ENCODE data around the gene ETFDH. TPM values are rescaled to one million over a fixed set of nuclear protein-coding genes. Genes with fewer than 3 reads are reported as not detected.

ETFDH gene
- total and polyA plus RNA-seq, 2 donors from 2014 or later, result 20.4 to 58.3 TPM

DNA sequence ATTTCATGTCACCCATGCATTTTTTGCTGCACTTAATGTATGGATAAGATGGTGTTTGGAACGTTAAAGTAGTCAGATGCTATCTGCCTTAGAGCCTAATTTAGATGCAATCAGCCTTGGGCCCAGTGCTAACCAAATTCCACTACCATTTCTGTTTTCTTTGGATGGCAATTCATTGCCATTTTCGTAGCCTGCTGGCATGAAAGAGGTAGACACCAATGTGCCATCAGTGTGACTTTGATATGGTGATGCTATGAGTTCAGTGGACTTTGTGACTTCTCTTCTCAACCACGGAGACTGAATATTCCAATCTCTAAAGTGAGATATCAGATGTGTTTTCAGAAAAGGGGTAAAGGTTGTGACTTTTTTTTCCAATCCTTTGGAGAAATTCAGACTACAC, 1.5 kb downstream of the ETFDH start:
- intact Hi-C loops (cut with DNase I), result no loop called here
- Histone ChIP-seq H3K9ac (ENCODE audit: low read length in 3 of 3) (no peak overlapping the region), H3K4me3 (ENCODE audit: low read length in 3 of 3) (no peak overlapping the region), H3K9me3 (ENCODE audit: control insufficient read depth in 2 of 3, insufficient read depth in 1 of 3, low read length in 3 of 3) (no peaks in the 10 kb centered on the region), H3K27ac (ENCODE audit: low read depth in 2 of 2, low read length in 2 of 2) (no peak overlapping the region), H3K36me3 (ENCODE audit: control insufficient read depth in 2 of 3, insufficient read depth in 3 of 3, low read length in 3 of 3) (no peaks in the 10 kb centered on the region), H3K4me1 (ENCODE audit: control insufficient read depth in 2 of 3, insufficient read depth in 2 of 3, low read depth in 1 of 3, low read length in 3 of 3) (peaks cover 0 to 6% (median 6%) of the 10 kb centered on the region in 3 donors), H3K27me3 (ENCODE audit: control insufficient read depth, insufficient read depth, low read length) (no peaks in the 10 kb centered on the region)
- TF ChIP-seq, protein P1, sequence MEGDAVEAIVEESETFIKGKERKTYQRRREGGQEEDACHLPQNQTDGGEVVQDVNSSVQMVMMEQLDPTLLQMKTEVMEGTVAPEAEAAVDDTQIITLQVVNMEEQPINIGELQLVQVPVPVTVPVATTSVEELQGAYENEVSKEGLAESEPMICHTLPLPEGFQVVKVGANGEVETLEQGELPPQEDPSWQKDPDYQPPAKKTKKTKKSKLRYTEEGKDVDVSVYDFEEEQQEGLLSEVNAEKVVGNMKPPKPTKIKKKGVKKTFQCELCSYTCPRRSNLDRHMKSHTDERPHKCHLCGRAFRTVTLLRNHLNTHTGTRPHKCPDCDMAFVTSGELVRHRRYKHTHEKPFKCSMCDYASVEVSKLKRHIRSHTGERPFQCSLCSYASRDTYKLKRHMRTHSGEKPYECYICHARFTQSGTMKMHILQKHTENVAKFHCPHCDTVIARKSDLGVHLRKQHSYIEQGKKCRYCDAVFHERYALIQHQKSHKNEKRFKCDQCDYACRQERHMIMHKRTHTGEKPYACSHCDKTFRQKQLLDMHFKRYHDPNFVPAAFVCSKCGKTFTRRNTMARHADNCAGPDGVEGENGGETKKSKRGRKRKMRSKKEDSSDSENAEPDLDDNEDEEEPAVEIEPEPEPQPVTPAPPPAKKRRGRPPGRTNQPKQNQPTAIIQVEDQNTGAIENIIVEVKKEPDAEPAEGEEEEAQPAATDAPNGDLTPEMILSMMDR (IDR thresholded peaks at IDR 0.05; ENCODE audit: borderline replicate concordance, extremely low read depth, insufficient read depth), result no peak
- DNase-seq (no peak), FAIRE-seq (no peak)

DNA sequence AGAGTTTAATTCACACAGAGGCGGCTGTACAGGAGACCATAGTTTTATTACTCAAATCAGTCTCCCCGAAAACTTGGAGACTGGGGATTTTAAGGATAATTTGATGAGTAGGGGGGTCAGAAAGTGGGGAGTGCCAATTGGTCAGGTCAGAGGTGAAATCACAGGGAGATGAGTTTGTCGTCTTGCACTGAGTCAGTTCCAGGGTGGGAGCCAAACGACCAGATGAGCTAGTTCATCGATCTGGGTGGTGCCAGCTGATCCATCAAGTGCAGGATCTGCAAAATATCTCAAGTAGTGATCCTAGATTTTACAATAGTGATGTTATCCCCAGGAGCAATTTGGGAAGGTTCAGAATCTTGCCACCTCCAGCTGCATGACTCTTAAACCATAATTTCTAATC, 4.0 kb downstream of the ETFDH start:
- Histone ChIP-seq H3K9ac (ENCODE audit: low read length in 3 of 3) (no peak overlapping the region), H3K4me3 (ENCODE audit: low read length in 3 of 3) (no peak overlapping the region), H3K27me3 (ENCODE audit: control insufficient read depth, insufficient read depth, low read length) (no peaks in the 10 kb centered on the region), H3K36me3 (ENCODE audit: control insufficient read depth in 2 of 3, insufficient read depth in 3 of 3, low read length in 3 of 3) (no peaks in the 10 kb centered on the region), H3K9me3 (ENCODE audit: control insufficient read depth in 2 of 3, insufficient read depth in 1 of 3, low read length in 3 of 3) (no peaks in the 10 kb centered on the region), H3K4me1 (ENCODE audit: control insufficient read depth in 2 of 3, insufficient read depth in 2 of 3, low read depth in 1 of 3, low read length in 3 of 3) (peaks cover 0 to under 1% (median 0%) of the 10 kb centered on the region in 3 donors), H3K27ac (ENCODE audit: low read depth in 2 of 2, low read length in 2 of 2) (no peak overlapping the region)
- FAIRE-seq, result no peak
- TF ChIP-seq, protein P1 (IDR thresholded peaks at IDR 0.05; ENCODE audit: borderline replicate concordance, extremely low read depth, insufficient read depth), result no peak
- intact Hi-C loops (cut with DNase I), result no loop called here
- DNase-seq, result no peak

DNA sequence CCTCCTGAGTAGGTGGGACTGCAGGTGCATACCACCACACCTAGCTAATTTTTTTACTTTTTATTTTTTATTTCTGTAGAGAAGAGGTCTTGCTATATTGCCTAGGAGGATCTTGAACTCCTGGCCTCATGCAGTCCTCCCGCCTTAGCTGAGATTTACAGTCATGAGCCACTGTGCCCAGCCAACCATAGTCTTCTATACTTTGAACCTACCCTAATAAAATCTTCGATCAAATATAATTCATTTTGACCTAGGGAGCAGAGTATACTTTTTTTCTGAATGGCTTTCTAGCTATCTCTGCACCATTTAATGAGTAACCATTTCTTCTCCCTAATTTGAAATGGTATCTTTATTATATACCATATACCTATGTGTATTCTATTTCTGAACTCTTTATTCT, 6.7 kb downstream of the ETFDH start:
- no peak overlapping the region for H3K9ac ChIP-seq (ENCODE audit: low read length in 3 of 3)
- TF ChIP-seq, protein P1 (IDR thresholded peaks at IDR 0.05; ENCODE audit: borderline replicate concordance, extremely low read depth, insufficient read depth), result no peak
- H3K27ac ChIP-seq (ENCODE audit: low read depth in 2 of 2, low read length in 2 of 2), result no peak overlapping the region
- intact Hi-C loops (cut with DNase I), result no loop called here
- no peak for DNase-seq
- no peak overlapping the region for H3K4me3 ChIP-seq (ENCODE audit: low read length in 3 of 3)
- peaks cover 0 to 4% (median 0%) of the 10 kb centered on the region in 3 donors for H3K36me3 ChIP-seq (ENCODE audit: control insufficient read depth in 2 of 3, insufficient read depth in 3 of 3, low read length in 3 of 3)
- no peaks in the 10 kb centered on the region for H3K27me3 ChIP-seq (ENCODE audit: control insufficient read depth, insufficient read depth, low read length)
- FAIRE-seq, result no peak
- H3K4me1 ChIP-seq (ENCODE audit: control insufficient read depth in 2 of 3, insufficient read depth in 2 of 3, low read depth in 1 of 3, low read length in 3 of 3), result no peaks in the 10 kb centered on the region
- no peaks in the 10 kb centered on the region for H3K9me3 ChIP-seq (ENCODE audit: control insufficient read depth in 2 of 3, insufficient read depth in 1 of 3, low read length in 3 of 3)

DNA sequence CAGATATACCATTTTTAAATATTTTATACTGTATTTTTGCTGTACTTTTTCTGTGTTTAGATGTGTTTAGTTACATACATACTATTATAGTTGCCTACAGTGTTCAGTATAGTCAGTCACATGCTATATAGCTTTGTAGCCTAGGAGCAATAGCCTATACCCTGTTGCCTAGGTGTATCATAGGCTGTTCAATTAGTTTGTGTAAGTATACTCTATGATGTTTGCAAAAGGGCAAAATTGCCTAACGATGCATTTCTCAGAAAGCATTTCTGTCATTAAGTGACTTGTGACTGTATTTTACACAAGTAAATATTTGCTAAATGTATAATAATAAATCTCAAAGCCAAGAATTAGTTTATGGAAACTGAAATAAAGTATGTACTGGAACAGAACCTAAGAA, 9.5 kb downstream of the ETFDH start:
- H3K4me1 ChIP-seq (ENCODE audit: control insufficient read depth in 2 of 3, insufficient read depth in 2 of 3, low read depth in 1 of 3, low read length in 3 of 3), result no peaks in the 10 kb centered on the region
- H3K4me3 ChIP-seq (ENCODE audit: low read length in 3 of 3), result no peak overlapping the region
- no peak overlapping the region for H3K9ac ChIP-seq (ENCODE audit: low read length in 3 of 3)
- TF ChIP-seq, protein P1 (IDR thresholded peaks at IDR 0.05; ENCODE audit: borderline replicate concordance, extremely low read depth, insufficient read depth), result no peak
- H3K9me3 ChIP-seq (ENCODE audit: control insufficient read depth in 2 of 3, insufficient read depth in 1 of 3, low read length in 3 of 3), result no peaks in the 10 kb centered on the region
- H3K27ac ChIP-seq (ENCODE audit: low read depth in 2 of 2, low read length in 2 of 2), result no peak overlapping the region
- no peak for DNase-seq
- H3K36me3 ChIP-seq (ENCODE audit: control insufficient read depth in 2 of 3, insufficient read depth in 3 of 3, low read length in 3 of 3), result peaks cover 0 to 4% (median 3%) of the 10 kb centered on the region in 3 donors
- no peaks in the 10 kb centered on the region for H3K27me3 ChIP-seq (ENCODE audit: control insufficient read depth, insufficient read depth, low read length)
- intact Hi-C loops (cut with DNase I), result no loop called here
- FAIRE-seq, result no peak

All from kidney (tissue), 14 donors.